SHP77 (cell line): ENCODE data around the gene GPR68.
"Not testable (repeated sequence)": the region's sequence is repeated elsewhere in the genome, so short reads cannot be mapped to it uniquely, and the experiment has no call there.

ENCODE experiments used
- DNase-seq, 2 experiments: peaks; one replicate each; lab custom pipeline; 2025; lab: John Stamatoyannopoulos, UW

GPR68 gene

DNA sequence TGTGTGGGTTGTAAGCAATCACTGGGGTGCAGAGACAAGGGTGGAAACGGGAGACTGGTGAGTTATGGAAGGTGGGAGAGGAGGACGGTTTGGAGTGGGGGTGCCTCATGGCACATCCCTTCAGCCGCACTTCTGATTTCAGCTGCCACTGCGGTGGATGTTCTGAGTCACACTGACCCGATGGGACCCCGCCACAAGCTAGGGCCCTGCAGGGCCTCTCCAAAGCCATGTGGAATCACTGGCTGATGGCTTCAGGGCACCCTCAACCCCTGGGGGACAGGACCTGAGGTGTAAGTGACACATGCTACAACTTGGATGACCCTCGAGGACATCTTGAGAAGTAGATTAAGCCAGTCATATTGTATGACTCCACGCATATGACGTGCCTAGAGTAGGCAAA lies 53.7 kb downstream of the GPR68 start:
- DNase-seq = no peak

DNA sequence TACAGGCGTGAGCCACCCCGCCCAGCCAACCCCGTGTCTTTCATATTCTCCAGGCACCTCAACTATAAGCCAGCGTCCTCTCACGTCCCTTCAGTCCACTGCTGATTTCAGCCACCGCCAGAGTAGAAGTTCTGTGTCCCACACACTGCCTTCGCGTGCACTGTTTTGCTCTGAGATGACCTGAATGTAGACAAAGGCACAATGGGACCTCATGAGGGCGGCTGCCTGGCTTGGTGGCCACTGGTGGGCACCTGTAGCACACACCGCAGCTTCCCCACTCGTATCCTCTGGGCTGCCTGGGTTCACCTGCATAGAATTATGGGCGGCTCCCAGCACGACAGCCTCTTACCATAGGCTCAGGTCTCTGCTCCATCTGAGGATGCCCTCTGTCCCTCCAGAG lies 57.2 kb downstream of the GPR68 start:
- DNase-seq = no peak

DNA sequence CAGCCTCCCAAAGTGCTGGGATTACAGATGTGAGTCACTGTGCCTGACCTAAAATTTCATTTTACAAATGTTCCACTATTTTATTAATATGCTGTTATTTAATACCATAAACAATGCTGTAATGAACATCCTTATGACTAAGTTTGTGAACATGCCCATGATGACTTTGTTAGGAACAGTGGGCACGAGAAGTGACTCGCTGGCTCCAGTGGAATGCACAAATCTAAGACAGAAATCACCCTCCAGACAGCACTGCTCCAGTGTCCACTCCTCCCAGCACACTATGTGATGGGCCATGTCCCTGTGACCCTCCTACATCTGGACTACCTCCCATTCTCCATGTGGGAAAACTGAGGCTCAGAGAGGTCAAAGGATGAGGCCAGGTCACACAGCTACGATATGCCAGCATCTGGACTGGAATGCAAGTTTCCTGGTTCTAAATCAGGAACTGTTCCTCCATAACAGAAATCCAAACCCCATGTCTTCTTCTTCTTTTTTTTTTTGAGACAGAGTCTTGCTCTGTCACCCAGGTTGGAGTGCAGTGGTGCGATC lies 57.9 kb downstream of the GPR68 start:
- no peak for DNase-seq

DNA sequence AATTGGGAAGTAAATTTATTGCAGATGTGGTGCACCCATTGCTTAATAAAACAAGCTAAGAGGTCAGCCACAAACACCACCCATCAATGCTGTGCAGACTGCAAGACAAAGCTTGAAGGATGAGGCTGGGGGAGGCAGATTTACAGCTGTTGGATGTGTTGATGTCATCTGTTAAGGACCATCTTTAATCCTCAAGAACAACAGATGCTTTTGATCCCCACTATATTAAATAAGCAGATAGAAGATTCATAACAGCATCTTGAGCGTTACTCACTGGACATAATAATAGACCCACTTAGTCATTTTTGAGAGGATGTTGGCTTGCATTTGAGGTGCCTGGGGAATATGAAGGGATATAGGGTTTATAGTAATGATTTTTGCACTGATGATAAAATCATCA lies 58.8 kb downstream of the GPR68 start:
- DNase-seq = no peak

DNA sequence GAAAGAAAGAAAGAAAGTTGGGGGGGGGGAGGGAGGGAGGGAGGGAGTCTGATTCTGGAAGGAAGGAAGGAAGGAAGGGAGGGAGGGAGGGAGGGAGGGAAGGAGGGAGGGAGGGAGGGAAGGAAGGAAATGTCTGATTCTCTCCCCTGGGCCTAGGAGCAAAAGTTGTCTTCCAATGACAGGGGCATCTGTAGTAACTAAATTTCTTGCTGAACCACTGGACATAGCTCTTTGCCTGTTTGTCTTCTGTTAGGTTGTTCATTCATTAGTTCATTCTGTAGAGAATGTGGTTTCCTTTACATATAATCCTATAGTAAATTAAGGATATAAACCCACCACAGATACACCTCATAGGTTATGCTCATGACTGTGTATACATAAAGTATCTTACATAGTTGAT lies 59.9 kb downstream of the GPR68 start:
- DNase-seq = no peak

DNA sequence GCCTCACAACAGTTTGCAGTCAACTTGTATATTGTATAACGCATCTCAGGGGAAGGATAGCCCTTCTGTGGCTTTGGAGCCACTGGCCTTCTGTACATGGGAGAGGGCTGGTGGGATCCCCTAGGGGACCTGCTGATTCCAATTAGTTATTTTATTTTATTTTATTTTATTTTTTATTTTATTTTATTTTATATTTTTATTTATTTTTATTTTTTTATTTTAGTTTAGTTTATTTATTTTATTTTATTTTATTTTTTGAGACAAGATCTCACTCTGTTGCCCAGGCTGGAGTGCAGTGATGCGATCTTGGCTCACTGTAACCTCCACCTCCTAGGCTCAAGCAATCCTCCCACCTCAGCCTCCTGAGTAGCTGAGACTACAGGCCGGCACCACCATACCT lies 61.8 kb downstream of the GPR68 start:
- DNase-seq = not testable (repeated sequence)
